ELR (cell line): ENCODE results near the gene DBH.

Source experiments
- DNase-seq: peaks from one replicate; pipeline ENCODE4 v3.0.0-alpha.2; 2015; ENCODE audit warnings: low read depth

Gene DBH

DNA sequence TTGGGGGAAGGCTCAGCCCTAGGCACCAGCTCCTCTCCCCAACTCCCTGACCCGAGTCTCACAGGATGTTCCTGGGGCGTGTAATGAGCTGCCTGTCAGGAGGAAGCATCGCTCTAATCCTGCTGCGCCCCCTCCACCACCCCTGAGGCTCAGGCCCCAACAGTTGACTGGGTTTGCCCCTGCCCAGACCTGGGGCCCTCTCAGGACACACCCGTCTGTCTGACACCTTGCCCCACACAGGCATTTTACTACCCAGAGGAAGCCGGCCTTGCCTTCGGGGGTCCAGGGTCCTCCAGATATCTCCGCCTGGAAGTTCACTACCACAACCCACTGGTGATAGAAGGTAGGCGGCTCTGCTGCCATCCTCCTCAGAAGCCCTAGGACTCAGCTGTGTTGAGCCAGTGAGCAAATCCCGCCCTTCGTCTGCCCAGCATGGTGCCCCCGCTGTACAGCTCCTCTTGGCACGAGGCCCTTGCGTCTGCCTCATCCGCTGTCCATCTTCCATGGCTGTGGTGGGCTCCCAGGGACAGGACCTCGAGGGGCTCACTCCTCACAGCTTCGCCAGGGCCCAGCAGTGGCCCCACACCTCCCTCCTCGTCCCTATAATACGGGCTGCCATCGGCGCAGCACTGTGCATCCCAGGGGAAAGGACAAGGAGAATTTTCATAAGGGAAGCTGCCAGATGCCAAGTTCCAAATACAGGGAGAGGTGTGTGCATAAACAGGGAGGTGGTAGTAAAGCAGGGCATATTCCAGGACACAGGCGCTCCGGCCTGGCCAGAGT is 8.0 kb downstream of the DBH start:
- no peak for DNase-seq

DNA sequence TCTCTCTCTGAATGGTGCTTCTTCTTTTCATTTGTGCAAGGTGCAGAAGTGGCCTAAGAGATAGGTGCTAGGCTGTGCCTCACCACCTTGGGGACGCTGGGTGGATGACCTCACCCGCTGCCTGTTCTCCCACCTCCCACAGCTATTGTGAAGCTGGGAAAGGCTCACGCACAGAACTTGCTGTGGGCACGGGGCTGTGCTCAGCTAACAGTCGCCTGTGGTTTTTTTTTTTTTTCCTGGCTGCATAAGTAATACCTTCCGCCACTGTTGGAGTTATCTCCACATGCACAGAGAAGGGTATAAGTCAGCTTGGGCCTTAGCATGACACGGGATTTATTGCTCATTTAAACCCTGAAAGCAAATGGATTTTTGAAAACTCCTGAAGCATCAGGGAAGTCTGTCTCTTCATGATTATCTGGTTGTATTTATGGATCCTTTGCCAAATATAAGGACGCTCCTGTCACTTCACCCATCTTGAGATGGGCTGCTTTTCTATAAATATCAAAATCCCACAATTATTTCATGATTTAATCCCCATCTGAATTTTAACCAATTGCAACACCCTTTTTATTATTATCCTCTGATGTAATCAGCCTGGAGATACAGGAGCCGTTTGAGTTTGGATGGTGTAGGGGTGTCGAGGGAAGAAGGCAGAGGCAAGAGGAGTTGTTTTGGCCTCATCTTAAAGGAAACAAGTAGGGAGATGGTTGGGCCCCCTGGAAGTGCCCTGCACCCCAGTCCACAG is 9.0 kb downstream of the DBH start:
- no peak for DNase-seq

DNA sequence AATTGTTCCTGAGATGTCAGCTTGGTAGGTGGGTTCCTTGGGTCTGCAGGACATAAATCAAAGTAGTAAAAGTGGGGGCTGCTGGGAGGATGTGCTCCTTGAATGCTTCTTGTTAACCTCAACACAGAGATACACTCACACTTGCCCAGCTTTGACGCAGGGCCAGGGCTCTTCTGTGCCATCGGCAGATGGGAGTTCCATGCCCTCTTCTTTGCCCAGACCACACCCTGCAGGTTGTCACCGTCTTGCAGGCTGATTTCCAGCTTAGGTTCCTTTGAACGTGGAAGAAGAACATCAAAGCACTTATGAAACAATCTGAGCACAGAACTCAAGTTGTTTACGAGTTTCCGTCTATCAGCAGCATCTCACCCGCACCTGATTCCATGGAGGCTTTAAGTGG is 11.0 kb downstream of the DBH start:
- no peak for DNase-seq

DNA sequence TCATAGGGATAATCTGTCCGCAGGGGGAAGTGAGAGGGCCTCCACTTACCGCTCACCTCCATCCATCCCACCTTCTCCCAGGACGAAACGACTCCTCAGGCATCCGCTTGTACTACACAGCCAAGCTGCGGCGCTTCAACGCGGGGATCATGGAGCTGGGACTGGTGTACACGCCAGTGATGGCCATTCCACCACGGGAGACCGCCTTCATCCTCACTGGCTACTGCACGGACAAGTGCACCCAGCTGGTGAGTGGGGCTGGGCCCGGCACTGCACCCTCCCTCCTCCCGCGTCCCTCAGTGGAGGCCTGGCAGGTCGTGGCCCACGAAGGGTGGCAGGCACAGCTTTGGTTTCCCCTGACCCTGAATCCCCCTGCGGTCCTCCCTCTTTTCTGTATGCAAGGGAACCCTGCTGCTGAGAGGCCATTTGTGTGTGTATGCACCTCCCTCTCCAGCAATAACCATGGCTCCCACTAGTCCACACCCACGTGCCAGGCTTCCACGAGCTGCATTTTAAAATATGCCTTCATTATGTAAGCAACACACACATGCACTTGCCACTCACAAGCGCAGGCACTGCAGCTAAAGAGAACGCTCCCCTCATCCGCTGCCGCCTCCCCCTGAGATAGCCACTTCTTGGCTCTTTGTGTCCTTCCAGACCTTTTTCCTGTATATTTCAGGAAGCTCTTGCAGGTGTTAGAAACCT is 11.8 kb downstream of the DBH start:
- DNase-seq = no peak

DNA sequence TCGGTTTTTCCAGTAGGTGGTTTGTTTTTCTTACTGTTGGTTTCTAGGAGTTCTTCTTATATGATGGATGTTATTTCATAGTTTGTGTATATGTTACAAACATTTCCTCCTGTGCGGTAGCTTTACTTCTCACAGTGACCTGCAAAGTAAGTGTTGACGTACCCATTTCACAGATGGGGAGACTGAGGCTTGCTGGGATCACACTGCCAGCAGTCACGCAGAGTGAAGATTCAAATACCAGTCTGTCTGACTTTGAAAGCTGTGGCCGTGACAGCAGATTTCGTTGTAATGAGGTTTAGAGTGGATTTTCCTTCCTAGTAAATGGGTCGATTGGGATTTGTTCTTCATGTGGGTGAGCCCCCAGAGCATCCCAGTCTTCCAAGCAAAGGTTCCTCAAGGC is 13.0 kb downstream of the DBH start:
- no peak for DNase-seq

DNA sequence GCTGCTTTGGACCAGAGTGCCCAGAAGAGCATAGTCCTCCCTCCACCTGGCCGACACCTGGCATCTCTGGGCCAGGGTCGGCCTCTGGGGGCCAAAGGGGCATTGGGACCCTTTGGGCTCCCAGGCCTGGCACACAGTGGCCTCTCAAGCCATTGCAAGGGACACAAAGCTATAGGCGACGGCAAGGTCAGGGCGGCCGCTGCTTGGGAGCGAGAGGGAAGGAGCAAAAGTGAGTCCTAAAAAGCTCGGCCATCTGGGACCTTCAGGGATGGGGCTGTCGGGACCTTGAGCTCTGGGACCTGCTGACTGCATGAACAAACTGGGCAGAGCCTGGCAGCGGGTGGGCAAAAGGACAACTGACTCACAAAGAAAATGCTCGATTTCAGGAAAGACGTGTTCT is 13.9 kb downstream of the DBH start:
- DNase-seq = no peak

DNA sequence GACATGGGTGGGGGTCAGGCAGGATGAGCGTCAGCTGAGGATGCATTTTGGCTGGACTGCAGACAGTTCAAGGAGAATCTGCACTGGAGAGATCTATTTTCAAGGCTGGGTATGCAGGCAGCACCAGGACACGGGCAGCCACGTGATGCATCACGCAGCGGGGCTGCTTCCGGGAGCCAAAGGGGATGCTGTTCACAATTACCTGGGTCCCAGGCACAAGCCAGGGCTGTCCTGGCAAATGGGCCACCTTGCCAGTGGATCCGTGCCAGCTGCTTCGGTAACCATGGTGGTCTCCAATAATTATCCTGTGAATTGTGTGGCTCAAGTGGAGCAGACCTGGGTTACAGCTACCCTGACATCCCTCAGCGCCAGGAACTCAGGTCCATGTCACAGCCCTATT is 17.5 kb downstream of the DBH start:
- no peak for DNase-seq

DNA sequence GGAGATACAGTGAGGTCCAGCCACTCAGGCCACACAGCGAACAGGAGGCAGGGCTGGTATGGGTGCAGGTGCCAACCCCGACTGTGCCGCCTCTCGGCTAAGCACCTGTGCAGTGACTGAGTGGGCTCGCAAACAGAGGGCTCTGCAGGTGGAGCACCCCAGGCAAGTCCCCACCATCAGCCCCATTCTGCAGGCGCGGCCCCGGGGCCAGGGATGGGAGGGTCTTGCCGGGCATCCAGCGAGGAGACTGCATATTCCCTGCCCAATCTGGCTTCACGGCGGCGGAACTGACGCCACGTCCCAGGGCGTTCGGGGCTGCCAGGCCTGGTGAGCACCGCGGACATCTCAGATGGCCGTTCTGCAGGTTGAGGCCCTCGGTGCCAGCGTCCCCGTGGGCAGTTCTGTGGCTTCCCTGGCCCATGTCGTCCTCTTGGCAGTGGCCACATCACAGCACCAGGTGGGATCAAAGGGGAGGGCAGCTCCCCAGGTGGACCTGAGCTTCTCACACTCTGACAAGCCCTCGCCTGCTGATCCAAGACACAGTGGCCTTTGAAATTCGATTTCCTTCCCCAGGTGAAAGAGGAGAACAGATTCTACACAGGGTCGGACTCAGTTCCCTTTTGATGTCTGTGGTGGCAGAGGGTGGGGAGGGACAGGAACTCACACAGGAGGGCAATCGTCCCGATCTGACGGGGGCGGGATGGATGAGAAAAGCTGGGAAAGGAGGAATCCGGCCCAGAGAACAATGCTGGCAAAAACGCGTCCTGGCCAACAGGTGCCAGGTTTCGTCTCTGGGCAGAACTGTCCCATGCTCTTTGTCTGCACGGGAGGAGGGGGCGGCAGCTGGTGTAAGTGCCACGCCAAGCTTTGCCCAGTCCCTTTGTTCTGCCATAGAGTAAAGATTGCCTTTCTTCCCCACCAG is 18.8 kb downstream of the DBH start:
- DNase-seq = no peak

DNA sequence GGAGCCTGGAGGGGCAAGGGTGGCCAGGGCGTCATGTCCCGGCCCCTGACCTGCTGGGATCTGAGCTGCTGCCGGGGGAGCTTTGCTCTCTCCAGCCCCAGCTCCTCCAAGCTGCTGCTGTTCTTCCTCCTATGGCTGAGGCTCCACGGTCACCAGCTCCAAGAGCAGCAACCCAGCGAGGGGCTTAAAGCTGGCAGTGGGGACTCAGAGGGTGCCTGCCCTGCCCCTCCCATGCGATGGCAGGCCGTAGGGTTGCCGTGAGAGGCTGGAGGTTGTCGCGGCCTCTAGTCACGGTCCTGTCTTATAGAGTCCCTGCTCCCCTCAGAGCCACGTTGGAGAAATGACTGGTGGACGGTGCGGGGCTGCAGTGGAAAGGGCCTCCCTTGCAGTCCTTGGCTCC is 19.5 kb downstream of the DBH start:
- no peak for DNase-seq

DNA sequence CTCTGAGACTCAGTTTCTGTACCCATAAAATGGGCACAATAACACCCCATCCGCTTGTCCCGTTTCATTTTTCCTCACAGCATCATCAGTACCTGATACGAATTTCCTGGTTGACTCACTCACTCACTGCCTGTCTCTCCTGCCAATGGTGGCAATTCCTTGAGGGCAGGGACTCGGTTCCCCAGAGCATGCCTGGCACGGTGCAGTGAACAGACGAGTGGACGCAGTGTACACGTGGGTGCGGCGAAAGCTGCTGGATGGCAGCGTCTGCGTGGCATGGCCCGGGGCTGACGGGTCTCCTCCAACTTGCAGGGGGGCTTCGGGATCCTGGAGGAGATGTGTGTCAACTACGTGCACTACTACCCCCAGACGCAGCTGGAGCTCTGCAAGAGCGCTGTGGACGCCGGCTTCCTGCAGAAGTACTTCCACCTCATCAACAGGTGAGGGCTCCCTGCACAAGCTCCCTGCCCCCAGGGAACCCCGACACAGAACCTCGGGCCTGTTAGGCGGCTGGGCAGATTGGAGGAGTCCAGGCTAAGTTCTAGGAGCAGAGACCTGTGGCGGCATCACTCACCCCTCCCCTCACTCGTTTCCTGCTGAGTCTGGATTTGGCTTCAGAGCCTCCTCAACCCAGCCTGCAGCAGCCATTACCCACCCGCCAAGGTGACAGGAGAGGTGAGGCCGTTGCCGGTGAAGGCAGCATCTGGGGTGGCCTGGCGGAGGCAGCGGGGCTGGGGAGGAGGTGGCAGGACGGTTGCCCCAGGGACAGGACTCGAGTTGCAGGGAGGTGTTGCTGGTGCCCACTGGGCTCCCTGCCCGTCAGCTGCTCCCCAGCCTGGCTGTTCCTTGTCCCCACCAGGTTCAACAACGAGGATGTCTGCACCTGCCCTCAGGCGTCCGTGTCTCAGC is 20.3 kb downstream of the DBH start:
- no peak for DNase-seq

DNA sequence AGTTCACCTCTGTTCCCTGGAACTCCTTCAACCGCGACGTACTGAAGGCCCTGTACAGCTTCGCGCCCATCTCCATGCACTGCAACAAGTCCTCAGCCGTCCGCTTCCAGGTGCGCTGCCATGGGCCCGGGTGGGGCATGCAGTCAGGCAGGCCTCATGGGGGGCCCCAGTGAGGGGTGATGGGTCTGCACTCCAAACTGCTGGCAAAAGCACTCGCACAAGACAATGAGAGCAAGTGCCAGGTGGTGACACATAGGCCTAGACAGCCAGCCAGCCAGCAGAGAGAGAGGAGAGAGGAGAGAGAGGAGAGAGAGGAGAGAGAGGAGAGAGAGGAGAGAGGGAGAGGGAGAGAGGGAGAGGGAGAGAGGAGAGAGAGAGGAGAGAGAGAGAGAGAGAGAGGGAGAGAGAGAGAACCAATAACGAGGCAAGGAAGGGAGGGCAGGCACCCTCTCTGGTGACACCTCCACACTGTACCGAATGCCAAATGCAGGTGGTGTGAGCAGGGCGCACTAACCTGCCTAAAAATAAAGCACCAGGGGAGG is 21.0 kb downstream of the DBH start:
- peak; percentile 15 for DNase-seq

DNA sequence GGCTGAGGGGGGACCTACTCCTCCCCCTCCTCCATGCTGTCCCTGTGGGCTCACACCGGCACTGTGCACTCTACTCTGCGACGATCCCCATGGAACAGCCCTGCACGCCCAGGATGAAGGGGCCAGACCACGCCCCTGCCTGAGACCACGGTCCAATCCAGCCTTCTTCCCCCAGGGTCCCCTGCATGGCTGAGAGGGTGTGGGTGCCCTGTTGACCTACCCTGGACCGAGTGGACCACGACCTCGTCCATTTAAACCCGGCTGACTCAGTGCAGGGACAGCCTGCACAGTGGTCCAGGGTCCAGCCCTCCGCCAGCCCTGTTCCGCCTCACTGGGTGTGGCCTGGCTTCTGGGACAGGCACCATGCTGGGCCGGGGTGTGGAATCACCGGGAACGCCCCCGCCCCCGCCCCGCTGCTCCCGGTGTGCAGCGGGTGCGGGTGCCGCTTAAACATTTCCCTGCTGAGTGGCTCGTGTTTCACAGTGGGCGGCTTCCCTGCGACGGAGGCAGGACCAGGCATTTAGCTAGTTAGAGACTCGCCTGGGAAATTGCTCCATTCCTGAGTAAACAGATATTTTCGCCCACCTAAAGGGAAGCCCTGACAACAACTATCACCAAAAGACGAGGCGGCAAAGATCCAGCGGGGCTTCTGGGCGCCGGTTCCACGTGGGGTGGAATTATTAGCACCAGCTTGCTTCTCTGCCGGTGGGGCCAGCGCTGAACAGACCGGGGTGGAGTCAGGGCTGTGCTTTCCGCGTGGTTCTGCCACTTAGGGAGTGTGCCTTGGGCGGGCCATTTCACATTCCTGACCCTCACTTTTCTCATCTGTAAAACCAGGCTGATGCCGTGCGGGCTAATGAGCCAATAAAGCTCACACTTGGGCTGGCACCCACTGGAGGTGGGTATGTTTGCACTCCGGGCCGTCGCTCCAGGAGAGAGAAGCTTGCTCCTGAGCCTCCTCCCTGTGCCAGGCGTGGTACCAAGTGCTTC is 22.6 kb downstream of the DBH start:
- peak; percentile 63 for DNase-seq

DNA sequence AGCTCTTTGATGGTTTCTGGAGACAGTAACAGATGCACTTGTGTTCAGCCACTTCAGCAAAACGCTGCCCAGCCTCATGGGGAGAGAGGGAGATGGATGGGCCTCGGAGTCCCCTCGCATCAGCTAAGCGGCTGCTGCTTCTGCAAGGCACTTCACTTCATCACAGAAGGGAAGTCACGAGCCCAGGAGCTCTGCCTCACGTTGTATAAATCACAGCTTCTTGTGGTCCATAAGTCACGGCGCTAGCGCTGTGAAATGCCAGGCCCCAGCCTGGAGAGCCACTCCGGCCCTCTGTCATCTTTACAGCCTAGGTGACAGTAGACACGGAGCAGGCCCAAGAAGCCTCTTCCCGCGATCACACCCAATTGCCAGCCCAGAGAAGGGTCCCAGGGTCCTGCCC is 23.4 kb downstream of the DBH start:
- DNase-seq = no peak

DNA sequence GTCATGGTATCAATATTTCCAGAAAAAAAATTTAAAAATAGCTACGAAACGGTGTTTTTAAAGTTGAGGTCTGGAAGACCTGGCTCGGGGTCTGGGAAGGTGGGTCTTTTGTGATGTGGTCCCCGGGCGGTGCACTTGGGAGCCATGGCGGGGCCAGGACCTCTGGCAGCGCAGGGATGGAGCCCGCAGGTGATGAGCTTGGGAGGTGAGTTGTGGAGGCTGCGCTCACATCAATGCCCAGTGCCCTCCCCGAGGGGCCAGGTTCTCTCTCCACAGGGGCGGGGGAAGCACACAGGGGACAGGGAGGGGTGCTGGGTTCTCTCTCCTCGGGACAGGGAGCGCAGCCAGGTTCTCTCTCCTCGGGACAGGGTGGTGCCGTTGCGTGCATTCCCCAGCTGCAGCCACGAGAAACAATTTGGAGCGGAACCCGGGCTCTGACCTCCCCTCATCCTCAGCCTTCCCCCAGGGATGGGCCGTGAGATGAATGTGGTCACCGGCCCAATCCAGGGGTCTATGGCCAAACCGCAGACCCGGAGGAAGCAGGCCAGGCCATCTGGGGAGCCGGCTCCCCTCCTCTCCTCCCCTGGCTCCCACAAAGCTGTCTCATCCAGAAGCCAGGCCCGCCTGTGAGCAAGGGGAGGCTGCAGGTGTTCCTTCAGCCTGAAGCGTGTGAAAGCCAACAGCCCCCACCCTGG is 25.8 kb downstream of the DBH start:
- DNase-seq = no peak

DNA sequence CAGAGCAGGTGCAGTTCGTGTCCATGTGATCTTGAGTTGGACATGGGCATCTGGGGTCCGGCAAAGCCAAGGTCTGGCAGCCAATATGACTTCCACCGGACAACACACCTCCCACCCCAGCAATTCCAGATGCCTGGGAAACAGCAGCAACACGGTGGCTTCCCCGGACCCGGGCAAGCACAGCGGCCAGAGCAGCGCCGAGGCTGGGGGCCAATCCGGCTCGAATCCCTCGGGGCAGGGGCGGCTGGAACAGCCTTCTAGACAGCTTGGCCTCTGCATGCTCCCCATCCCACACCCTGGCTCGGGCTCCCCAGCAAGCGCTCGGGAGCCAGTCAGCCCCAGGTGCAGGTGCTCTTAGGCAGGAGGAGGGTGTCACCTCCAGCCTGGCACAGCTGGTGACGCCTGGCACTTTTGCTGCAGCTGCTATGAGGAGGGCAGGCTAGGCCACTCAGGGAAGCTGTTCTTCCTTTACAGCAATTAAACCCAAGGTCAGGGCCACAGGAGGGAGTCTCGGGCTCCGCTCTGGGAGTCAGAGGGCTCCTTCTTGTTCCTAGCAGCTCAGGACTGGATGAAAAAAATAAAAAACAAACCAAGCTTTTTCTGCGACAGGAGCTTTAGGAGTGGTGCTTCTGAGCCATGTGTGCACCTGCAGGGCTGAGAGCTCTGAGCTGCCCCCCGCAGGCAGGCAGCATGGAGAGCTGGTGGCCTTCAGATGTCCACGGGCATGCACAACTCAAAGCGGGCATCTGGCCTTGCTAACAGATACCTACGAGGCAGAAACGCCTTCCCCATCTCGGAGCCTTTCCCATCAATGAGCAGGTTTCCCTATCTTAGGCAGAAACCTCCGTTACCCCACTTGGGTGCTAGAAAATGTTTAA is 28.2 kb downstream of the DBH start:
- DNase-seq = no peak

DNA sequence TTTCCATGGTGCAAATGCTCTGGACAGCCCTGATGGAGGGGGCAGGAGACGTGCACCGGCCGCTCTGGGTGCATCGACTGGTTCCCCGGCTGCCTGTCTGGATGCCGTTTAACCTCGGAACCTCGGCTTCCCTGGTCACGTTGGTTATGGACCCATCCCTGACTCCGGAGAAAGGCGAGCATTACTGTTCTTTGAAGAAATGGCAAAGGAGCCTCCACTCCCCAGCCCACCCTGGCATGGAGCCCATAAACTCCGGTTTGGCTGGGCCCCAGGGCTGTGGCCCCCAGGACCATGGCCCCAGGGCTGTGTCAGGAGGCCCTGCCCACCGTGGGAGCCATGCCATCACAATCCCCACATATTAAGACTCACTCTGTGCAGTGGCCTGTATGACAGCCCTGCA is 28.9 kb downstream of the DBH start:
- DNase-seq = no peak

DNA sequence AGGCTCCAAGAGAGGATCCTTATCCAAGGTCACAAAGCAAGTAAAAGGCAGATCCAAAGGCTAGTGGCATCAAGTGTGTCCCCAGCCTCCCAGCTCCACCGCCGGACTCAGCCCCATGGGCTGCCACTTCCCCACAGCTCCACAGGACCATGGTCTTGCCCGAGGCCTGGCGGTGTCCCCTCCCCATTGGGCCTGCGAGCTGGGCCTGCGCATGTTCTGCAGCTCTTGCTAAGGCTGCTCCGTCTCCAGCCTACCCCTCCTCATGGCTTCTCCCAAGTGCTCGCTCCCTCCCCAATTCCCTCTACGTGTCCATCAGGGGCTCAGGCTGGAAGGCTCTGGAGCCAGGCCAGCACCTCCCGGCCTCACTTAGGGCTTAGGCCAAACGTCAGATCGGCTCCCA is 29.4 kb downstream of the DBH start:
- DNase-seq = no peak

DNA sequence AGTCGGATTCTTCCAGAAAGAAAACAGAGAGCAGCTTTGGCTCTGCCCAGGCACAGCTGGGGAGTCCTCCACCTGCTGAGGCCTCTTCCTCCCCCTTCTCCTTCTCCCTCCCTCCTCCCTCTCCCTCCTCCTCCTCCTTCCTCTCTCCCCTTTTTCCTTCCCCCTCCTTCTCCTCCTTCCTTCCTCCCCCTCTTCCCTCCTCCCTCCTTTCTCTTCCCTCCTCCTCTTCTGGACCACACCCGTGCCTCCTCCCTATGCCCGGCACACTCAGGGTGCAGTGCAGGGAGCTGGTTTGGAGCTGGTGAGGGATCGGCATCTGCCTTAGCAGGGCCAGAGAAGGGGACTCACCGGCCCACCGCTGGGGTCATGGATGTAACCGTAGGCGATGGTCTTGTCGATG is 30.2 kb downstream of the DBH start:
- no peak for DNase-seq
